Measurements from ENCODE around the gene DPYSL3. TPM values are rescaled to one million over a fixed set of nuclear protein-coding genes. Genes with fewer than 3 reads are reported as not detected.

DPYSL3 gene
- total RNA-seq, 1 experiment from 2014 or later = 8.9 TPM

DNA sequence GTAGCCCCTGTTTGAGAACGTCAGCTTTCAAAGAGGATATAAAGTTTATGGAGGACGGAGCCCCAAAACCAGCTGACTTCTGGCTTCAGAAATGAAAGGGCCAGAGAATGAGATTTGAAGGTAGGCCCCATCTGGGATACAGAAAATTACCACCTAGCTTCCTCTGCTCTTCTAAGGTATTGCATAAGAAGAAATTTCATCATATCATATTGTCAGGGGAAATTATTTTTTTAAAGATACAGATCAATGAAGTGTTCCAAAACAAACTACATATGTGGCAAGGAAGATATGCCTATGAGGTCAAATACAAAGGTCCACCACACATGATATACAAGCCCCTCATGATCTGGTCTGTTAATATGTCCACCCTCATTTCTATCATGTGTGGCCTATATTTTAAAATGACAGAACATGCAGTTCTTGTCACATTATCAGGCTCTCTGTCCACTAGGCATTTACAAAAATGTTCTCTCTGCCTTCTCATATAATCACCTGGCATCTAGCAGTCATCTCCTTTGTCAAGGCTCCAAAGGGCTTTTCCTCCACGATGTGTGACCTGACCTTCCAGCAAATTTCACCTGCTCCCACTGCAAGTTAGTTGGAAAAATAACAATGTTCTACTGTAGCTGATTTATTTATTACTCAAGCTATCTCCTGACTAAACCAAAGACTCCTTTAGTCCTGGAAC lies 83.1 kb downstream of the DPYSL3 start:
- BruUV-seq (replicated peaks) = no TSS peak
- no peak overlapping the region for H3K27ac Mint-ChIP-seq (ENCODE audit: low read depth, unreplicated experiment)

DNA sequence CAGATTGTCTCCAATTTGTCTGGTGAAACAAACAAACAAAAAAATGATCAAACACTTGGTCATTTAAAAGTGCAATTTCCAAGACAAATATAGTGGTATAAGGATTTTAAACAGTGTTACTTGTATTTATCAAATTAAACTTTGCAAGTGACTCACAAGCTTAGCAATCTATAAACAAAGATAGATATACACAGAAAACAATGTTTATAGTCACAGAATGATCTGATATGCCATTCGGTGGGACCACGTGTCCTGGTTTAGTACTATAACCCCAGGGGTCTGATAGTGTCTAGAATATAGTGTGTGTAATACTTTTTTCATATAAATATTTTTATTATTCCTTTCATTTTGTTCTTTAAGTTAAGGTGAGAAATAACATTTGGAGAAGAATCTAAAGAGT lies 91.3 kb downstream of the DPYSL3 start:
- BruUV-seq (replicated peaks) = no TSS peak

More for the DNA sequence above, 83.1 kb downstream of the DPYSL3 start:
- ChIA-PET CTCF (interaction anchor here (0.7 to 2.6 kb wide), 7 partner anchors 8 to 151 kb away, joined by 3 to 13 read pairs (median 4); no protein-coding TSS in a partner anchor), POLR2A (interaction anchor here (0.6 to 2.4 kb wide), 4 partner anchors 11 to 100 kb away, joined by 4 to 10 read pairs (median 4); no protein-coding TSS in a partner anchor)
- H3K9me3 Mint-ChIP-seq (ENCODE audit: unreplicated experiment) = no peaks in the 10 kb centered on the region
- no peak overlapping the region for H3K4me3 Mint-ChIP-seq (ENCODE audit: unreplicated experiment)
- DNase-seq (ENCODE audit: unreplicated experiment) = peak; percentile 24
- intact Hi-C loops (cut with micrococcal nuclease) = no loop called here
- H3K27me3 Mint-ChIP-seq (ENCODE audit: insufficient read depth, unreplicated experiment) = no peaks in the 10 kb centered on the region
- TF ChIP-seq, protein P1, sequence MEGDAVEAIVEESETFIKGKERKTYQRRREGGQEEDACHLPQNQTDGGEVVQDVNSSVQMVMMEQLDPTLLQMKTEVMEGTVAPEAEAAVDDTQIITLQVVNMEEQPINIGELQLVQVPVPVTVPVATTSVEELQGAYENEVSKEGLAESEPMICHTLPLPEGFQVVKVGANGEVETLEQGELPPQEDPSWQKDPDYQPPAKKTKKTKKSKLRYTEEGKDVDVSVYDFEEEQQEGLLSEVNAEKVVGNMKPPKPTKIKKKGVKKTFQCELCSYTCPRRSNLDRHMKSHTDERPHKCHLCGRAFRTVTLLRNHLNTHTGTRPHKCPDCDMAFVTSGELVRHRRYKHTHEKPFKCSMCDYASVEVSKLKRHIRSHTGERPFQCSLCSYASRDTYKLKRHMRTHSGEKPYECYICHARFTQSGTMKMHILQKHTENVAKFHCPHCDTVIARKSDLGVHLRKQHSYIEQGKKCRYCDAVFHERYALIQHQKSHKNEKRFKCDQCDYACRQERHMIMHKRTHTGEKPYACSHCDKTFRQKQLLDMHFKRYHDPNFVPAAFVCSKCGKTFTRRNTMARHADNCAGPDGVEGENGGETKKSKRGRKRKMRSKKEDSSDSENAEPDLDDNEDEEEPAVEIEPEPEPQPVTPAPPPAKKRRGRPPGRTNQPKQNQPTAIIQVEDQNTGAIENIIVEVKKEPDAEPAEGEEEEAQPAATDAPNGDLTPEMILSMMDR (IDR thresholded peaks at IDR 0.05; ENCODE audit: unreplicated experiment) = no peak
- no peaks in the 10 kb centered on the region for H3K36me3 Mint-ChIP-seq (ENCODE audit: insufficient read depth, unreplicated experiment)
- peaks cover 29% of the 10 kb centered on the region for H3K4me1 Mint-ChIP-seq (ENCODE audit: insufficient read depth, unreplicated experiment)

DNA sequence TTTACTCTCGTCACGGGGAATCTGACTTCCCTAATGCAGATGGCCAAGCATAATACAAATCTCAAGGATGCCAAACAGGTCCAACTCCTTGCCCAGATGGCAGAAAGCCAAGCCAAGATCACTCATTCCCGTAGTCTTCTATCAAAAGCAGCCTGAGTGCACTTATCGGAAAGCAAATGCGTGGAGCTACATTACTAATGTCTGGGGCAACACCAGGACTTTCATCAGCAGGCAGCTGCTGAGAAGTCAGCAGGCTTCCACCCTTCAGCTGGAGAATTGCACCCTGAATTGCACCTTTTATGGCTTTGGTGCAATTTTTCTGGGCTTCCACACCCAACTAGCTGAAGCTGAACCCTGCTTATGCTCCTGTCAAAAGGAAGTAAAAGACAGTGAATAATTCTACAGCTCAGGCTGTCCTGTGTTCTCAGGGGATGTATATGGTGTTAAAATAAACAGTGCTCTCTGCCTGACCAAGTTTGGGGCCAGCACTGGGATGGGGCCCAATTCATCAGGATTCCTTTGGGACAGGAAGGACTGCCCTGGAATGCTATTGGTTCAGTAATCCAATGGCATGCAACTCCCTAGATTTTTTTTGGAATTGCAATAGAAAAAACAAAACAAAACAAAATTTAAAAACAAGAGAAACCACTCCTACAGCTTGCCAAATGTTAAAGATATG lies 92.6 kb downstream of the DPYSL3 start:
- DNase-seq (ENCODE audit: unreplicated experiment) = peak; percentile 43
- ChIA-PET CTCF (interaction anchor here (0.6 to 1.4 kb wide), 5 partner anchors 10 to 415 kb away, joined by 3 read pairs; no protein-coding TSS in a partner anchor), POLR2A (no interaction called here)
- TF ChIP-seq, protein P1 (IDR thresholded peaks at IDR 0.05; ENCODE audit: unreplicated experiment) = no peak
- Mint-ChIP-seq H3K9me3 (ENCODE audit: unreplicated experiment) (no peaks in the 10 kb centered on the region), H3K36me3 (ENCODE audit: insufficient read depth, unreplicated experiment) (no peaks in the 10 kb centered on the region), H3K27me3 (ENCODE audit: insufficient read depth, unreplicated experiment) (no peaks in the 10 kb centered on the region), H3K27ac (ENCODE audit: low read depth, unreplicated experiment) (no peak overlapping the region), H3K4me1 (ENCODE audit: insufficient read depth, unreplicated experiment) (no peaks in the 10 kb centered on the region), H3K4me3 (ENCODE audit: unreplicated experiment) (no peak overlapping the region)
- BruUV-seq (replicated peaks) = no TSS peak
- intact Hi-C loops (cut with micrococcal nuclease) = no loop called here

More for the DNA sequence above, 91.3 kb downstream of the DPYSL3 start:
- Mint-ChIP-seq H3K27ac (ENCODE audit: low read depth, unreplicated experiment) (no peak overlapping the region), H3K27me3 (ENCODE audit: insufficient read depth, unreplicated experiment) (no peaks in the 10 kb centered on the region), H3K9me3 (ENCODE audit: unreplicated experiment) (no peaks in the 10 kb centered on the region), H3K36me3 (ENCODE audit: insufficient read depth, unreplicated experiment) (no peaks in the 10 kb centered on the region), H3K4me1 (ENCODE audit: insufficient read depth, unreplicated experiment) (no peaks in the 10 kb centered on the region), H3K4me3 (ENCODE audit: unreplicated experiment) (no peak overlapping the region)
- ChIA-PET POLR2A (interaction anchor here (0.7 kb wide), 1 partner anchor 367 kb away, joined by 3 read pairs; no protein-coding TSS in a partner anchor), CTCF (interaction anchor here (0.5 to 1.8 kb wide), 4 partner anchors 9 to 35 kb away, joined by 3 to 4 read pairs (median 3); no protein-coding TSS in a partner anchor)
- TF ChIP-seq, protein P1 (IDR thresholded peaks at IDR 0.05; ENCODE audit: unreplicated experiment) = no peak
- intact Hi-C loops (cut with micrococcal nuclease) = no loop called here
- no peak for DNase-seq (ENCODE audit: unreplicated experiment)

DNA sequence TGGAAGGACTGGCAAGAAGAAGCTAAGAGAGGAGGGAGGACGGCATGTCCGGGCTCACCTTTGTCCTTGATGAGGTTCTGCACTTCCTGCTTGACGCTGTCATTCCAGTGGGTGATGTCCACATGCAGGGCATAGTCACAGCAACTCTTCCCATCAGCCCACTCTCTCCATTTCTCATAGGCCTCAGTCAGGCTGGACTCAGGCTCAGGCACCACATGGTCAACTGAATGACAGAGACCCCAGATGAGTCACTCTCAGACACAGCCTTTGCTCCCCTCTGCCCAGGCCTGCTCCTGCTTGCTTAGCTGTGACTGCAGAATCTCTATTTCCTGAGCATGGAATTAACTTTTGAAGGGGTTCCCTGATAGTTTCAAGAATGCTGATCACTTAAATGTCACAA lies 94.2 kb downstream of the DPYSL3 start:
- DNase-seq (ENCODE audit: unreplicated experiment) = no peak
- BruUV-seq (replicated peaks) = no TSS peak
- no peaks in the 10 kb centered on the region for H3K9me3 Mint-ChIP-seq (ENCODE audit: unreplicated experiment)
- intact Hi-C loops (cut with micrococcal nuclease) = no loop called here
- no peak overlapping the region for H3K27ac Mint-ChIP-seq (ENCODE audit: low read depth, unreplicated experiment)
- ChIA-PET POLR2A (interaction anchor here (1.4 kb wide), 1 partner anchor 11 kb away, joined by 4 read pairs; no protein-coding TSS in a partner anchor), CTCF (interaction anchor here (0.7 to 1.3 kb wide), 4 partner anchors 12 to 192 kb away, joined by 3 to 6 read pairs (median 4); no protein-coding TSS in a partner anchor)
- TF ChIP-seq, protein P1 (IDR thresholded peaks at IDR 0.05; ENCODE audit: unreplicated experiment) = no peak
- no peaks in the 10 kb centered on the region for H3K4me1 Mint-ChIP-seq (ENCODE audit: insufficient read depth, unreplicated experiment)
- no peaks in the 10 kb centered on the region for H3K27me3 Mint-ChIP-seq (ENCODE audit: insufficient read depth, unreplicated experiment)
- no peak overlapping the region for H3K4me3 Mint-ChIP-seq (ENCODE audit: unreplicated experiment)
- no peaks in the 10 kb centered on the region for H3K36me3 Mint-ChIP-seq (ENCODE audit: insufficient read depth, unreplicated experiment)
